Purkinje cell (primary cell): Measurements from ENCODE around the gene ZNF487. TPM values are rescaled to one million over a fixed set of nuclear protein-coding genes. Genes with fewer than 3 reads are reported as not detected.

Experiments
- polyA plus RNA-seq: library from polyadenylated mRNA; unstranded; fragments of >200 nt; fragmentation: Nextera tagmentation; gene quantifications from 2 replicates; pipeline ENCODE4 v1.2.1, GENCODE V29; 2014

ZNF487 gene
- 0.36 and 10.0 TPM in 2 replicates for polyA plus RNA-seq

DNA sequence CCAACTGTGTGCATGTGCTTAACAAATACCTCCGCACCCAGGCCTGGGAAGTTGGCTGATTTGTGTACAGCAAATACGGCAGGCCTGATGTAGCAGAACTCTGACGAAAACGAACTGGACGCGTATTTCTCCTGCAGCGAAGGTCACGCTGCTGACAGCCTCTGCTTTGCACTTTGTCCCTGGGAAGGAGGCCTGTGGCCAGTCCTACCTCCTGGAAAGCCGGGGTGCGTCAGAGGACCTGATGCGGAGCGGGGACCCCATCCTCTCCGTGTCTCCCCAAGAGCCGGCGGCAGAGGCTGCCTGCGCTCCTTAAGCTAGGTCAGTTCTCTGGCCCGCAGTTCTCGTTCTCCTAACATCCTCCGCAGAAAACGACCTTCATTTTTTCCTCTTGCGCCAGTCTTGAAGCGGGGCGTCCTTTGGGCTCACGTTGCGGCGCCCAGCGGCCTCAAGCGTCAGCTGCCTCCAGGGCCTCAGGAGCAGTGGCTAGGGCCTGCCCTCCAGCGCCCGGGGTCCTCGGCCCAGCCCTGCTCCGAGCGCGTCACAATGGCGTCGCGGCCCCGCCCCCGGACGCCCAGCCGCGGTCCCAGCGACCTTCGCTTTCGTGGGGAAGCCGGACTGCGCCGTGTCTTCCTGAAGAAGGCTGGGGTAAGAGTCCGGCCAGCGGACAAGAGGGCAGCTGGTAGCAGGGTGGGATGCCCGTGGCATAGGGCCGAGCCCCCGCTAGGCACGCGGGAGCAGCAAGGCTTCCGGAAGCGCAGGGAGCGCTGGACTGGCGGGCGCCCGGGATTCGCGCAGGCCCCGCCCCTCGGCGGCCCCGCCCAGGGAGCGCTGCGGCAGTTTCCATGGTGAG, at the start of gene ZNF487:
Gene ZNF487, plus strand, starts transcription at position 821 of the 850 bp plus-strand sequence. CDS start 38,703 bp downstream, outside the sequence.

DNA sequence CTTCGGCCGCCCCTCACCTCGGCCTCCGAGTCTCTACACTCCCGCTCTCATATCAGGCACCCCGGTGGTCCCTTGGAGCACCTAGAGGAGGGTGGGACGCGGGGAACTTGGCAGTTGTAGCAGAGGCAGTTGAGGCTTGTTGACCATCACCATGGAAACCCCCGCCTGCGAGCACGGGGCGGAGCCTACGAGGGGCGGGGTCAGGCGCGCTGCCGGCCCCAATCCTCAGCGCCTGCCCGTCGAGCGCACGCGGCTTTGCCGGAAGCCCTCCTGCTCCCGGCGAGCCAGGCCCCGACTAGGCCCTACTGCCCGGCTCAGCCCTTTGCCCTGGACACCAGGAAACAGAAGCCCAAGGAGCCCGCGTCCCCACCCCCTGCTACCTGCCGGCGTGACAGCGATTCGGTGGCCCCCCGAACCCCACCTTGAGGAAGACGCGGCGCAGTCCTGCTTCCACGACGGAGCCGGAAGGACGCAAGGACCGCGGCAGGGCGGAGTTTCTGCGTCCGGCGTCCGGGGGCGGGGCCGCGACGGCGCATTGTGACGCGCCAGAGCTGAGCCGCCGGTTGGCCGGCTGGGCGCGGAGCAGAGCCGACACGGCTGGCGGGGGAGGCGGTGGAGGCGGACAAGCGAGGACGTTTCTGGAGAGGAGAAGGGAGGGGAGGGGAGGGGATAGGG, 28.1 kb upstream of the ZNF487 start, which contains the start of gene HNRNPF:
Gene HNRNPF, minus strand, starts transcription at position 477 of the 675 bp plus-strand sequence. CDS start 21,302 bp downstream, outside the sequence.

Other genes with a start within 250 kb of the ZNF487 start
- 13.5 and 26.8 TPM in 2 replicates for gene RASGEF1A, start 170.0 kb upstream of the ZNF487 start, polyA plus RNA-seq
- gene FXYD4, start 65.5 kb upstream of the ZNF487 start, polyA plus RNA-seq = not detected in 2 replicates
- gene HNRNPF, start 27.9 kb upstream of the ZNF487 start, polyA plus RNA-seq = 15.9 and 18.5 TPM in 2 replicates
- gene ZNF239, start 137.5 kb downstream of the ZNF487 start, polyA plus RNA-seq = 10.9 and 16.4 TPM in 2 replicates
- 2.7 and 3.3 TPM in 2 replicates for gene ZNF485, start 169.3 kb downstream of the ZNF487 start, polyA plus RNA-seq
- gene ZNF32, start 211.8 kb downstream of the ZNF487 start, polyA plus RNA-seq = 41.3 and 55.3 TPM in 2 replicates